ENCODE results near the gene COL24A1.
"Not testable (repeated sequence)": the region's sequence is repeated elsewhere in the genome, so short reads cannot be mapped to it uniquely, and the experiment has no call there.

The COL24A1 gene

DNA sequence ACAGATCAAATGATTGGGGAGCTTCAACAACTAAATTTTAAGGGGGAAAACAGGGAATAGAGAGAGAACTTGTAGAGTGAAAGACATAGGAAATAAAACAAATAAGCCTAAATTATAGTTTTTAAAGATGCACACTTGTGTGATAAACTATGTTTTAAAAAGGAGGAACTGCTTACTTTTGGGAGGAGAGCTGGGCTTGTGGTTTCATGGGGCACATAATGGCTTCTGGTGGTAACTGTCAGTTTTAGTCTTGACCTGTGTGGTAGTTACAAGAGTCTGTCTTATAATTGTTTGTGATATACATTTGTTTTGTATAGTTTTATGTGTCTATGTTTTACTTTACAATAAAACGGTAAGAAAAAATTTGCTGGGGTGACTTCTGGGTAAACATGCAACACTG lies 165.3 kb downstream of the COL24A1 start:
- no peak for DNase-seq (ENCODE audit: low read depth in 2 of 2)

DNA sequence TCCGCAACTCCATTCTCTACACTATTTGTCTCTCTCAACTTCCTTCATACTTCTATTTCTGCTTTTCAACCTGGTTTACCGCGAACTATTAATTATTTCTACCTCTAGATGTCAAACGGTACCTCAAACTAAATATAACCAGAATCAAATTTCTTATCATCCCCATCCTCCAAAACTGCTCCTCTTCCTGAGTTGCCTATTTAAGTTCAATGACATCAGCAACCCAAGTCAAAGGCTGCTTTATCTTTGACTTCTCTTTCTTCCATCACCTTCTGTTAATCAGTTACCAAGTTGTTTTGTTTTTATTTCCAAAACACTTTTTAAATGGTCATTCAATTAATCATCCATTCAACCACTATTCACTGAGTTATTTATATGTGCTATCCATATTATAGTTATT lies 171.9 kb downstream of the COL24A1 start:
- no peak for DNase-seq (ENCODE audit: low read depth in 2 of 2)

DNA sequence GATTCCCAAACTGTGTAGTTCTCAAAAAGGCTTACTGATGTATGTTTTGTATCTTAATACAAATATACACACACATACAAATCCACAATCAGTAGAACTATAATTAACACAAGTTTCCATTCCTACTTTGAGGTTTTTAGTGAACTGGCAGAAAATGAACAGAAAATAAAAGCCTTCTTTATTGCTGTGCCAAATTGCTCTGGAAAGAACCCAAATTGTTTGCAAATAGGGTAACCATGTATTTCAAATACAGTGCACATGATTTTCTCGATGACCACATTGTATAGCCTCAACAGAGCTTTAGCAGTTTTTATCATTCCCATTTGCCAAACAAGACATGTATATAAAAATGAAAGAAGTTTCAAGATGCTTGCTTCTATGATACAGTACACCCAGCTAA lies 173.3 kb downstream of the COL24A1 start:
- no peak for DNase-seq (ENCODE audit: low read depth in 2 of 2)

DNA sequence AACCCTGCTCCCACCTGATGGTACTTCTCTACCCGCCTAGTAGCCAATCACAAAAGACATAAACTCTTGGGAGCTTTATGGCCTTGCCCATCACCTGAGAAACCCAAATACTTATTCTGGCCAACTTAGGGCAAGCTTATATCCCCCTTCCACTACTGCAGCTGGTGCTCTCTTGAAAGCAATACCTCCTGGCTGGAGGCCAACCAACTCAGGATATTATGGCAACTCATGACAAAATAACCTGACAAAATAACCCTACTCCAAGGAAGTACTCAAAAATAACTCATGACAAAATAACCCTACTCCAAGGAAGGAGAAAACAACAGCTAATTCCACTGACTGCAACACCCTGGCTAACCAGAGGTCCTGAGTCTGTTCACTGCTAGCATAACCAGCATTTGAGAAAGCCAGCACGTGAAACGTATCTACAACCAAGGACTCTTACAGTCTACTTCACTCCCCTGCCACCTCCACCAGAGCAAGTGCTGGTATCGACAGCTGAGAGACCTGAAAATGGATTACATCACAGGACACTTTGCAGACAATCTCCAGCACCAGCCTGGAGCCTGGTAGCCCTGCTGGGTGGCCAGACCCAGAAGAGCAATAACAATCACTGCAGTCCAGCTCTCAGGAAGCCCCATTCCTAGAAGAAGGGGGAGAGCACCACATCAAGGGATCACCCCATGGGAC lies 179.9 kb downstream of the COL24A1 start:
- DNase-seq (ENCODE audit: low read depth in 2 of 2), result no peak

DNA sequence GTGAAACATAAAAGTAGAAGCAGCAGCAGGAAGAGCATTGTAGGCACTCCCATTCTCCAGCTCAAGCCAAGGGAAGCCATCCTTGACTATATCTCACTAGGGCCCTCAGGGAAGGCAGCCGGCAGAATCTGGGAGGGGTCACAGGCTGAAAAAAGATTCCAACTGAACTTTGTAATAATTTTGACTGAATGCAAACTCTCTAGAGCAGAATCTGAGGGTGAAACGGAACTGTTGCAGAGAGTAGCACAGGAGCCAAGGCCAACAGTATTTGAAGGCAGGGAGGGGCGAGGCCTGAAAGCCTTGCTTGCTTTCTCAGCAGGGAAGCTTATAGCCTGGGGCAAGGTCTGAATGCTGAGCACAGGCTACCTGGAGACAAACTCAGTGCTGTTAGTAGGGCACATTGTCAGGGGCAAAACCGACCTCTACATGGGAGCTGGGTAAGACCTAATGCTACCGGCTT lies 180.6 kb downstream of the COL24A1 start:
- no peak for DNase-seq (ENCODE audit: low read depth in 2 of 2)

DNA sequence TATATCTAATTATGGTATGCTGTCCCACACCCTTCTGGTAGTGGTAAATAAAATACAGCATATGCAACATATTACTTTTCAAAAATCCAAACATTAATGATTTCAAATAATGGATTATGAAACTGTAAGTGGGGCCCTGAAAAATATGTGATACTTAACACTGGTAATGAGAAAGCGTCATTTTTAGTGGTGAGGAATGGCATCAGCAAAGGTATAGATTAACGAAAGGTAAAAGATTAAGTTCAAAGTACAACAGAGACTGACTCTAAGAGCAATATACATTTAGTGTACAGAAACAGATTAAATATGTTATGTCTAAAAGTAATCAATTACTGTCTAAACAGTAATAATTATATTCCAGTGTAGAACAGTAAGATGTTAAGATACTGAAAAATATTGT lies 194.1 kb downstream of the COL24A1 start:
- DNase-seq (ENCODE audit: low read depth in 2 of 2), result no peak

DNA sequence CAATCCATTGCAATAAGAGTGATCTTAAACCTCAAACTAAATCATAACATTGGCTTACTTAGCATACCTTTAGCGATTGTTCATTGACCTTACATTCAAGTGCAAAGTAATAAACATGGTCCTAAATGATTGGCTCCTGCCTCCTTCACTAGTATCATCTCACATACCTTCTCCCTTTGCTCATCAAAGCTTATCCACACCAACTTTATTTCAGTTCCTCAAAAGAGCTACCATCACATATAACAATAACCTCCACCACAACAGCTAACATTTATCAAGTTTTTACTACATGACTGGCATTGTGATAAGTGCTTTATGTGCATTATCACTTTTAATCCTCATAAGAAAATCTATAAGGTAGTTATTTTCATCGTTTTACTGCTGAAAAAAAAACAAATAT lies 198.8 kb downstream of the COL24A1 start:
- no peak for DNase-seq (ENCODE audit: low read depth in 2 of 2)

DNA sequence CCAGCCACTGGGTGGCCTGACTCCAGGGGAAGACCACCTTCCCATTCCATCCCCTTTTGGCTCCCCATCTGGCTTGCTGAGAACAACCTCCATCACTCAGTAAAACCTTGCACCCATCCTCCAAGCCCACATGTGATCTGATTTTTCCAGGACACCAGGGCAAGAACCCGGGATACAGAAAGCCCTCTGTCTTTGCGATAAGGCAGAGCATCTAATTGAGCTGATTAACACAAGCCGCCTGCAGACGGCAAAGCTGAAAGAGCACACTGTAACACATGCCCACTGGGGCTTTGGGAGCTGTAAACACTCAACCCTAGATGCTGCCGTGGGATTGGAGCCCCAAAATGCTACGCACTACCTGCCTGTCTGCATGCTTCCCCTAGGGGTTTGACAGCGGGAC lies 201.4 kb downstream of the COL24A1 start:
- DNase-seq (ENCODE audit: low read depth in 2 of 2), result not testable (repeated sequence)

DNA sequence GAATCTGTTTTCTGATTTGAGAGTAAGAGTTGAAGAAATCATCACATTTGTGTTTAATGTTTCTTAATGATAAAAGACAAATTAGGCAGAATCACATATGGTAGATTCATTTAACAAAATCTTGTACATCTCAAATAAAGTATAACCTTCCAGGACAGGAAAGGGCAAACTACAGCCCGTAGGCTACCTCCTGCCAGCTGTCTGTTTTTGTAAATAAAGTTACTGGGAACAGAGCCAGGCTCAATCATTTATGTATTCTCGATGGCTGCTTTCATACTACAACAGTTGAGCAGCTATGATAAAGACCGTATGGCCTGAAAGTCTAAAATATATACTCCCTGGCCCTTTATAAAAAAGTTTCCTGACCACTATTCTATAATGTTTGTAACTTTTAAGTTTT lies 204.1 kb downstream of the COL24A1 start:
- no peak for DNase-seq (ENCODE audit: low read depth in 2 of 2)

DNA sequence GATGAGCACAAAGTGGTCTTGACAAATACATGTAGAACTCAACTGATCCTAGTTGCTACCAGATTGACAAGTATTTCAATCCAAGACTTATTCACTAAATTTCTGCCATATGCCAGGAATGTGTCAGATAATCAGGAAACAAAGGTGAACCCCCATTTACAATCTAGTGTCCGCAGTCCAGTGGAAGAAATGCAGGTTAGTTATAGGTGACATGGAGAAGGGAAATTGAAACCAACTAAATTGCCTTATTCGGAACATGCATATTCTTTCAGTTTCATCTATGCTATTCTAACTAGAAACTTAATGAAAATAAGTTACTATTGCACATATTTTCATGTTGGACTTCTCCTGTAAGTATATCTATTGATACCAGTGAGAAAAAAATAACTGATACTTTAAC lies 209.4 kb downstream of the COL24A1 start:
- no peak for DNase-seq (ENCODE audit: low read depth in 2 of 2)

DNA sequence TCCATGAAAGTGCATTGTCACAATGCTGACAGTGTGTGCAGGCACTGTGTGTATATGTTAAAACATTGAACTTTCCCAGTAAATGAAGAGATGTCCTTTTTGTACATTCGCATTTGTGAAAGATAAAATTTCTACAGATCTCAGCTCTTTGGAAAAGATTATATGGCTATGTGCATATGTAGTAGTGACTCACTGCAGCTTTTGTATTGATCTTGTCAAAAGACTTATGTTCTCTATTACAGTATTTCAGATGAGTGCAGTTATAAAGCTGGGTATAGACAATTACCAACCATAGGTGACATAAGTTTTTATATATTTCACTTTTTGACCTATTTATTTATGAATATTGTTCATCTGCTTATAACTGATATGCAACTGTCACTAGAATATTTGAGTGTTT lies 212.6 kb downstream of the COL24A1 start:
- DNase-seq (ENCODE audit: low read depth in 2 of 2), result no peak

DNA sequence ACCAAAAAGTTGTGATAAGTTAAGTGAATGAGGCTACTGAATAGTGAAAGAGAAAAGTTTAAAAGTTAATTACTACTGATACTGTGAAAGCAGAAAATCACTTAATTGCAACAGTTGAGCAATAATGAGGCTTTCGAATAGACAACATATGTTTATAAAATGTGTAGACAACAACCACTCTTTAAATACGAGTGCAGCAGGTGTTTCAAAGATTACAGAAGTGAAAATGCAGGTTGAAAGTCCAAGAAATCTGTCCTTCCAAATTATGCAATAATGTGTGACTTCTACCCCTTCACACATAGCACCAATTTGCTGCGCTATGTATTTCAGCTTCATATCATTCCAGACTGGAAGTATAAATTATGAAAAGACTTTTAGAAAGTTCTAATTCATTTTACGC lies 213.0 kb downstream of the COL24A1 start:
- no peak for DNase-seq (ENCODE audit: low read depth in 2 of 2)

DNA sequence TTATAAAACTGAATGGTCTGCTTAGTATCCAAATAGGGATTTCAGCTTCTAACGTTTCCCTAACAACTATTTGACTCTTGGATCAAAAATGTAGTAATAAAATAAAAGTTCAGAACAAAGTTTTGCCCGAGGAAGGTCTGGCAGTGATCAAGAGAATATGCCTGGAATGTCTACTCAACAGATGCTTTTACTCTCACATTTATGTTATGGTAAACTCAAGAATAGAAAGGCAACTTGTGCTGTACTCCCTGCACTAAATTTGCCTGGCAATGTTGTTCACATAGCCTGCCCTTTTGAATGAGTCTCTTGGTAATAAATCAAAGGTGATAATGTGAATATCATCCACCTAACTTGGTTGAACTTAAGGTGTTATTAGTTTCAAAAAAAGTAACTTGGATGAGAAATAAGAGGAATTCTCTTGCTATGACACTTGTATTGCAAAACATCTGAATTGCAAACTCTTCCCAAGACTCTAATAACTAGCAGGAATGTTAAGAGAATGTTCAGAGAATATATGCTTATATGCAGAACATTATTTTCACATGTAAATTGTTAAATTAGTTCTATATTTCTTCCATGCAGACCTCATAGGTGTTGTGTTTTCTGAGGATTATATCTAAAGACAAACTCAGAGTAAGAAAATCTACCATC lies 215.8 kb downstream of the COL24A1 start:
- no peak for DNase-seq (ENCODE audit: low read depth in 2 of 2)

DNA sequence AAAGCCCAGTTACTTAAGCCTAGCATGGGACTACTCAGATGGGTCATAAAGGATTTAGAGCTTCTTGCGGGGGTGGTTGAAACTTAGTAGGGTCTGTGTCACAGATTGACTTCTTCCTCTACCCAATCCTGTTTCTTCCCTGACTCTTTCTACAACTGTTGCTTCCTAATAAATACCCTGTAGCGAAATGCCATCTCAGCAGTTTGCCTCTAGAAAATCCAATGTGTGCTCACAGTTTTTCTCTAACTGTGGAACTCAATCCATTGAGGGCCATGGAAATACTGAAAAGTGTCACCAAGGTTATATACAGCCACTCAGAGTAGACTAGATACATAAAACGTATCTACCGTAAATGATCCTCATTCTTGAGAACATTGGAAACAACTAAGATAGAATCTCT lies 217.7 kb downstream of the COL24A1 start:
- DNase-seq (ENCODE audit: low read depth in 2 of 2), result no peak

DNA sequence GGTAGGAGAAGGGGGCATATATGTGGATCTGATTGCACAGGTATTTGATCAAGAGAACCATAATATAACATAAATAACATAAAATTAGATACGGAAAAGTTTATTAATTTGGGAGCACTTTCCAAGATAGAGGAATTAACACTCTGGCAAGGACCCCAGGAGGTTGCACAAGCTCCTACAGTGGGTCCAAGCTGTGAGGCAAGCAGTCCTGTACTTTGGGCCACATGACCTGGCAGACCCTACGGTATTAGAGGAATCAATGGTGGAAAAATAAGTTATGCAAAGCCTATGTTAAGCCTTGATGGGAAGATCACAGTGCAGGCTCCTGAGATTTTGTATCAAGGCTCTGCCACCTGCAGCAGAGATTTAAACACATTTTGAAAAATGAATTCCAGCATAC lies 220.1 kb downstream of the COL24A1 start:
- DNase-seq (ENCODE audit: low read depth in 2 of 2), result no peak

DNA sequence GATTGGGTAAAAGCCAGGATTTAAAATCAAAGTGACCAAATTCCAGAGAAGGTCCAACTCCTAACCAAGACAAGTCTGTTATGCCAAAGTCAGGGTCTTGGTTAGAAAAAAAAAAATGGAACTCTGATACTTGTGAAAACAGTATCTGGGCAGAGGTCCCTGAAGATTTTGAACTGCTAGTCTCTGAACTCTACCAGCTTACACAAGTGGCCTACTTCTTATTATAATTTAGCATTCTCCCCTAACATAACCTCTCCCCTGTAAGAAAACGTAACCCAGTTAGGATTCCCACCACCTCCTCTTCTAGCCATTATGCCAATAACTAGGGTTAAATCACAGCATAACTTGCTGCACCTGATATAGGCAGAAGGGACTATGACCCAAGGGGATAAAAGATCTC lies 220.5 kb downstream of the COL24A1 start:
- no peak for DNase-seq (ENCODE audit: low read depth in 2 of 2)

DNA sequence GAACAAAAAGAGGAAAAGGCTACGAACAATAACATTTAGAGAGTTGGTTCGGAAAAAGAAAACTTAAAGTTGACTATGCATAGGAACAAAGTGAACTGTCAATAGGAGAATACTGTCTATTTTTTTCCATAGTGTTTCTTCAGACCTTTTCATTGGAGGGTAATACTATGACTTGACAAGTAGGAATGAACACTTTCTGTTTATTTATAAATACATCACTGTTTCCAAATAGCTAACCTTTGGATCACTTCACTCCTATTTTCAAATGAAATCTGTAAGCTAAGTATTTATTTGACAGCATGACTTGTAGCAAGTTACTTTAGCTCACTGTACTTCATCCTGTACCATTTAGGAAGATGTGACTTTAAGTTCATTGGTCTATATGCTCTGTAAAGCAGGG lies 221.3 kb downstream of the COL24A1 start:
- DNase-seq (ENCODE audit: low read depth in 2 of 2), result no peak

DNA sequence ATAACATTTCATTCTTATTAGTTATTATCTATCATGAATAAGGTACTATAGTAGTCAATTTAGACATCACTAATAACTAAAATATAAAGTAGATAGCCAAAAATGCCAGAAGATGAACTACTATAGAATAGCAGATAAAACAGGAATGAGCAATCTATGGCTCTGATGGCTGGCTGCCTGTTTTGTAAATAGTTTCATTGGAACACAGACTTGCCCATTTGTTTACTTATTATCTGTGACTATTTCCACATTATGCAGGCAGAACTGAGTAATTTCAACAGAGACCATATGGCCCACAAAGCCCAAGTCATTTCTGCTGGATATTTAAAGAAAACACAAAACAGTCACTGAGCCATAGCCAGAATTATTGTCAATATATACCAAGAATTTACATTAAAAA lies 222.1 kb downstream of the COL24A1 start:
- DNase-seq (ENCODE audit: low read depth in 2 of 2), result no peak

DNA sequence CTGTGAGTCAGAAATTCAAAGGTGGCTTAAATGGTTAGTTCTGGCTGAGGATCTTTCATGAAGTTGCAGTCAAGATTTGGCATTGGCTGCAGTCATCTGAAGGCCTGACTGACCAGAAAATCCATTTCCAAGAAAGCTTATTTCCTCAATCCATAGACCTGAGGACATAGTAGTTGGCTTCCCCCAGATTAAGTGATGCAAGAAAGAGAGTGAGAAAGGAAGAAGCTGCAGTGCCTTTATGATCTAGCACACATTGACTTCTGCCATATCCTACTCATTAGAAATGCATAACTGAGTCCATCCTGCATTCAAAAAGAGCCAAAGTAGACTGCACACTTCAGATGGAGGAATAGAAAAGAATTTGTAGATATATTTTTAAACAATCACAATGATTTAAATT lies 222.6 kb downstream of the COL24A1 start:
- no peak for DNase-seq (ENCODE audit: low read depth in 2 of 2)

DNA sequence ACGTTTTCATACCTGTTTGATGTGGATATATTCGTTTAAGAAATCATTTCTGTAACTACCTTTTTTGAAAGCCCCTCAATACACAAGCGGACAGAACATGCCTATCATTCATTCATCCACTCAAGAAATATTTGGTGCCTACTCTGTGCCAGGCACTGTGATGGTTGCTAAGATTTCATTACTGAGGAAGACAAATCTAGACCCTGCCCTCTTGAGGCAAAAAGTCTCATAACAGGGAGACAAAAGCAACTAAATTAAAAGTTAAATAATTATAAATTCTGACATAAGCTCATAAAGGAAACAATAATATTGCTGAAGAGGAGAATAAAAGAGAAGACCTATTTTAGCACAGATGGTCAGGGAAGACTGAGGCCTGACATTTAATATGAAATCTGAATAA lies 244.8 kb downstream of the COL24A1 start:
- DNase-seq (ENCODE audit: low read depth in 2 of 2), result no peak

DNA sequence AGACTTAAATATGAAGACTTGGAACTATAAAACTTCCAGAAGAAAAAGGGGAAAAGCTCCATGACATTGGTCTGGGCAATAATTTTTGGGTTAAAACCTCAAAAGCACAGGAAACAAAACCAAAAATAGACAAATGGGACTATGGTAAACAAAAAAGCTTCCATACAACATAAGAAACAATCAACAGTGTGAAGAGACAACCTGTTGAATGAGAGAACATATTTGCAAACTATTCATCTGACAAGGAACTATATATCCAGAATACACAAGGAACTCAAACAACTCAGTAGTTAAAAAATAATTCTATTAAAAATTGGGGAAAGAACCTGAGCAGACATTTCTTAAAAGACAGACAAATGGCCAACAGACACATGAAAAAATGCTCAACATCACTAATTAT lies 255.7 kb downstream of the COL24A1 start:
- DNase-seq (ENCODE audit: low read depth in 2 of 2), result no peak

DNA sequence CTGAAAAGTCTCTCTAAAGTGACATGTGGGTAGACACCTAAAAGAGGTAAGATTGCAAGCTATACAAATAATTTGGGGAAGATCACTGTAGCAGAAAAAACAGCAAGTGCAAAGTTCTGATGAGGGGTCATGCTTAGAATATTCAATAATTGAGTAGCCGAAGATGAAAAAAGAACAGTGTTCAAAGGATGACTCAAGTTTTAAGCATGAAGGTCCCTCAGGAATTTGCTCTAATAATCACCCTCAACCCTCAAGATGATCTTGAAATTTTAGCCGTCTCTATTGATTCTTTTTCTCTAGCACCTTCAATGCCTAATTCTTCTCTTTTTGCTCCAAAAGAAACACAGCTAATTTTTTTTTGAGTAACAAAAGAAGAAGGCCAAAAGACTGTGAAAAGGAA lies 257.7 kb downstream of the COL24A1 start:
- DNase-seq (ENCODE audit: low read depth in 2 of 2), result no peak

DNA sequence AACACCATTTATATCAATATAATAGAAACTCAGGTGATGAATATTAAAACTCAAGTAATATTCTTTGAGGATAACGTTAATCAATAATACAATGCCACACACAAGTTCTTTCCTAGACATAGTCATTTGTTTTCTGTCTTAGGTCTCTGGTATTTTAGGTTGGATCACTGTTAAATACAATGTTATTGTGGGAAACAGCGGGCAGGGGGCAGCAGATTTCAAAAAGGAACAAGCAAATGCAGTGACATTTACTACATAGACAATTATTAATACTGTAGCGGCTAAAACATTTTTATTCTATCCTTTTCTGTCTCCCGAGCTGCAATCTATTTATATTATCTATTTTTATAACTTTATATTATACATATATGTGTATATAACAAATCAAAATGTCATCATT lies 261.9 kb downstream of the COL24A1 start:
- no peak for DNase-seq (ENCODE audit: low read depth in 2 of 2)

DNA sequence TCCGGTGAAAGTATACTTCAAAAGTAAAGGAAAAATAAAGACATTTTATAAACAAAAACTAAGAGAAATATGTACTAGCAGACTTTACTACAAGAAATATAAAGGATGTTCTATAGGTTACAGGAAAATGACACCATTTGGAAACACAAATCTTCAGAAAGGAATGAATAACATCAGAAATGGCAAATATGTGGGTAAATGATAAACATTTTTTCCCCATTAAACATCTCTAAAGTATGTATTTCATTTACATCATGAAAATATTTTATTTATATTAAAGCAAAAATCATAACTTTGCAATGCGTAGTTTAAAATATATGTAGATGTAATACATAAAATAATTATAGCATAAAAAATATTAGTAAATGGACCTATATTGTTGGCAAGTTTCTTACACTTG lies 264.2 kb downstream of the COL24A1 start:
- DNase-seq (ENCODE audit: low read depth in 2 of 2), result no peak

Measured in stimulated activated CD8-positive, alpha-beta memory T cell treated with anti-CD3 and anti-CD28 coated beads, Interleukin-15, amount 100 ng/mL, for 48 hours (primary cell).